ENCODE data around the gene PRSS23. TPM values are rescaled to one million over a fixed set of nuclear protein-coding genes. Genes with fewer than 3 reads are reported as not detected.

The PRSS23 gene
- total RNA-seq, 1 experiment from 2014 or later = 3.8 TPM

- DNase-seq (ENCODE audit: low read depth, low spot score) = no peak
- no peaks in the 10 kb centered on the region for H4K20me1 ChIP-seq (ENCODE audit: insufficient read depth)
- ChIA-PET POLR2A (no interaction called here), CTCF (no interaction called here), RAD21 (ENCODE audit: low non-redundant PET in 1 of 2, low total read pairs in 2 of 2, uncharacterized antibody in 2 of 2, unreplicated experiment in 2 of 2) (no interaction called here)
- H3K79me2 ChIP-seq (ENCODE audit: insufficient read depth, low read length) = no peaks in the 10 kb centered on the region
- H3K27ac ChIP-seq (ENCODE audit: low read depth, low read length) = no peak overlapping the region
- no peak for ATAC-seq
- no peak overlapping the region for H2AFZ ChIP-seq (ENCODE audit: low read depth, low read length, poor library complexity, severe bottlenecking)
- no peaks in the 10 kb centered on the region for H3K9me2 ChIP-seq (ENCODE audit: insufficient read depth)
- no peak overlapping the region for H3K4me3 ChIP-seq (replicated peaks in 1 of 2; ENCODE audit: low read depth in 1 of 2, low read length in 2 of 2)
- no peaks in the 10 kb centered on the region for H3K36me3 ChIP-seq (ENCODE audit: control insufficient read depth in 1 of 2, insufficient read depth in 2 of 2, low read length in 2 of 2)
- intact Hi-C loops (cut with micrococcal nuclease) = no loop called here
- H3K9me3 ChIP-seq (ENCODE audit: control insufficient read depth in 1 of 2, insufficient read depth in 1 of 2, low read depth in 1 of 2, low read length in 2 of 2) = no peaks in the 10 kb centered on the region
- TF ChIP-seq SIN3A (IDR thresholded peaks at IDR 0.05; ENCODE audit: low read depth) (no peak), ZFX (IDR thresholded peaks at IDR 0.05) (no peak), ELF1 (IDR thresholded peaks at IDR 0.05; ENCODE audit: borderline replicate concordance, low read depth) (no peak)
- H3K4me1 ChIP-seq (ENCODE audit: control insufficient read depth in 1 of 2, insufficient read depth in 2 of 2, low read length in 2 of 2) = no peaks in the 10 kb centered on the region
- no peak overlapping the region for H3K9ac ChIP-seq (ENCODE audit: low read length)
- no TSS peak for BruUV-seq (replicated peaks)
- no peak overlapping the region for H3K4me2 ChIP-seq (ENCODE audit: low read length)
- no peaks in the 10 kb centered on the region for H3K27me3 ChIP-seq (ENCODE audit: insufficient read depth, low read length)
These were observed 25.0 kb upstream of the PRSS23 start for GRCh38 chr11:86775361-86775760.

- ATAC-seq = peak; percentile 77
- Histone ChIP-seq H3K9me2 (ENCODE audit: insufficient read depth) (no peaks in the 10 kb centered on the region), H3K4me3 (replicated peaks in 1 of 2; ENCODE audit: low read depth in 1 of 2, low read length in 2 of 2) (no peak overlapping the region), H3K4me2 (ENCODE audit: low read length) (no peak overlapping the region), H3K4me1 (ENCODE audit: control insufficient read depth in 1 of 2, insufficient read depth in 2 of 2, low read length in 2 of 2) (no peaks in the 10 kb centered on the region), H3K27me3 (ENCODE audit: insufficient read depth, low read length) (no peaks in the 10 kb centered on the region), H3K79me2 (ENCODE audit: insufficient read depth, low read length) (no peaks in the 10 kb centered on the region), H3K36me3 (ENCODE audit: control insufficient read depth in 1 of 2, insufficient read depth in 2 of 2, low read length in 2 of 2) (no peaks in the 10 kb centered on the region), H3K9ac (ENCODE audit: low read length) (no peak overlapping the region), H3K27ac (ENCODE audit: low read depth, low read length) (no peak overlapping the region), H4K20me1 (ENCODE audit: insufficient read depth) (no peaks in the 10 kb centered on the region), H2AFZ (ENCODE audit: low read depth, low read length, poor library complexity, severe bottlenecking) (no peak overlapping the region), H3K9me3 (ENCODE audit: control insufficient read depth in 1 of 2, insufficient read depth in 1 of 2, low read depth in 1 of 2, low read length in 2 of 2) (no peaks in the 10 kb centered on the region)
- intact Hi-C loops (cut with micrococcal nuclease) = no loop called here
- no peak for TF ChIP-seq POLR2A (IDR thresholded peaks at IDR 0.05; ENCODE audit: borderline replicate concordance, extremely low read depth, insufficient read depth, insufficient read length)
- TF ChIP-seq YY1 (IDR thresholded peaks at IDR 0.05; ENCODE audit: extremely low read depth, insufficient replicate concordance, low read depth, low read length) = no peak
- TF ChIP-seq, protein P1, sequence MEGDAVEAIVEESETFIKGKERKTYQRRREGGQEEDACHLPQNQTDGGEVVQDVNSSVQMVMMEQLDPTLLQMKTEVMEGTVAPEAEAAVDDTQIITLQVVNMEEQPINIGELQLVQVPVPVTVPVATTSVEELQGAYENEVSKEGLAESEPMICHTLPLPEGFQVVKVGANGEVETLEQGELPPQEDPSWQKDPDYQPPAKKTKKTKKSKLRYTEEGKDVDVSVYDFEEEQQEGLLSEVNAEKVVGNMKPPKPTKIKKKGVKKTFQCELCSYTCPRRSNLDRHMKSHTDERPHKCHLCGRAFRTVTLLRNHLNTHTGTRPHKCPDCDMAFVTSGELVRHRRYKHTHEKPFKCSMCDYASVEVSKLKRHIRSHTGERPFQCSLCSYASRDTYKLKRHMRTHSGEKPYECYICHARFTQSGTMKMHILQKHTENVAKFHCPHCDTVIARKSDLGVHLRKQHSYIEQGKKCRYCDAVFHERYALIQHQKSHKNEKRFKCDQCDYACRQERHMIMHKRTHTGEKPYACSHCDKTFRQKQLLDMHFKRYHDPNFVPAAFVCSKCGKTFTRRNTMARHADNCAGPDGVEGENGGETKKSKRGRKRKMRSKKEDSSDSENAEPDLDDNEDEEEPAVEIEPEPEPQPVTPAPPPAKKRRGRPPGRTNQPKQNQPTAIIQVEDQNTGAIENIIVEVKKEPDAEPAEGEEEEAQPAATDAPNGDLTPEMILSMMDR (IDR thresholded peaks at IDR 0.05 in 2 of 3, conservative IDR thresholded peaks at IDR 0.05 in 1 of 3; ENCODE audit: borderline replicate concordance in 1 of 3, insufficient read depth in 1 of 3, low read depth in 2 of 3, low read length in 2 of 3) = peak in 2 of 3 experiments; percentile 13 to 35; a peak in 2 of 6 replicates
- CTCF ChIA-PET = interaction anchor here (0.9 kb wide), 1 partner anchor 10 kb away, joined by 3 read pairs; no protein-coding TSS in a partner anchor
- RAD21 ChIA-PET (ENCODE audit: low non-redundant PET in 1 of 2, low total read pairs in 2 of 2, uncharacterized antibody in 2 of 2, unreplicated experiment in 2 of 2) = no interaction called here
- DNase-seq (ENCODE audit: low read depth, low spot score) = no peak
- POLR2A ChIA-PET = no interaction called here
- no TSS peak for BruUV-seq (replicated peaks)
These were observed 18.8 kb upstream of the PRSS23 start for GRCh38 chr11:86781546-86781945.
